ENCODE measurements around the gene DUOX1. TPM values are rescaled to one million over a fixed set of nuclear protein-coding genes. Genes with fewer than 3 reads are reported as not detected.

DUOX1 gene
- total and polyA plus RNA-seq, 2 donors (not counting 1 experiment from before 2014, with no cell fraction given), result not detected

GRCh38 chr15:45146405-45146804 lies 16.6 kb downstream of the DUOX1 start:
- H2AFZ ChIP-seq (ENCODE audit: low read length), result no peak overlapping the region
- H4K20me1 ChIP-seq (ENCODE audit: control insufficient read depth, extremely low read depth, insufficient read depth, low read length), result no peaks in the 10 kb centered on the region
- no peak overlapping the region for H3K4me3 ChIP-seq (replicated peaks in 1 of 4; ENCODE audit: control extremely low read depth in 1 of 4, insufficient read depth in 1 of 4, low read depth in 3 of 4, low read length in 4 of 4)
- no peak overlapping the region for H3K9ac ChIP-seq (ENCODE audit: insufficient read depth, low read length)
- H3K4me2 ChIP-seq (ENCODE audit: extremely low read depth, insufficient read depth, low read length), result no peak overlapping the region
- no peaks in the 10 kb centered on the region for H3K9me3 ChIP-seq (ENCODE audit: control insufficient read depth, insufficient read depth, low read depth, low read length)
- no peaks in the 10 kb centered on the region for H3K27me3 ChIP-seq (ENCODE audit: control insufficient read depth, insufficient read depth, low read length)
- TF ChIP-seq, protein P1, sequence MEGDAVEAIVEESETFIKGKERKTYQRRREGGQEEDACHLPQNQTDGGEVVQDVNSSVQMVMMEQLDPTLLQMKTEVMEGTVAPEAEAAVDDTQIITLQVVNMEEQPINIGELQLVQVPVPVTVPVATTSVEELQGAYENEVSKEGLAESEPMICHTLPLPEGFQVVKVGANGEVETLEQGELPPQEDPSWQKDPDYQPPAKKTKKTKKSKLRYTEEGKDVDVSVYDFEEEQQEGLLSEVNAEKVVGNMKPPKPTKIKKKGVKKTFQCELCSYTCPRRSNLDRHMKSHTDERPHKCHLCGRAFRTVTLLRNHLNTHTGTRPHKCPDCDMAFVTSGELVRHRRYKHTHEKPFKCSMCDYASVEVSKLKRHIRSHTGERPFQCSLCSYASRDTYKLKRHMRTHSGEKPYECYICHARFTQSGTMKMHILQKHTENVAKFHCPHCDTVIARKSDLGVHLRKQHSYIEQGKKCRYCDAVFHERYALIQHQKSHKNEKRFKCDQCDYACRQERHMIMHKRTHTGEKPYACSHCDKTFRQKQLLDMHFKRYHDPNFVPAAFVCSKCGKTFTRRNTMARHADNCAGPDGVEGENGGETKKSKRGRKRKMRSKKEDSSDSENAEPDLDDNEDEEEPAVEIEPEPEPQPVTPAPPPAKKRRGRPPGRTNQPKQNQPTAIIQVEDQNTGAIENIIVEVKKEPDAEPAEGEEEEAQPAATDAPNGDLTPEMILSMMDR (conservative IDR thresholded peaks at IDR 0.05 in 1 of 2, IDR thresholded peaks at IDR 0.05 in 1 of 2; ENCODE audit: low read depth in 1 of 2, low read length in 2 of 2), result no peak
- DNase-seq (ENCODE audit: low read depth in 2 of 2), result no peak
- no peaks in the 10 kb centered on the region for H3K79me2 ChIP-seq (ENCODE audit: control insufficient read depth, insufficient read depth, low read length)
- H3K27ac ChIP-seq (ENCODE audit: insufficient read depth, low read length), result no peak overlapping the region
- H3K36me3 ChIP-seq (ENCODE audit: control insufficient read depth, insufficient read depth, low read length), result no peaks in the 10 kb centered on the region
- no peaks in the 10 kb centered on the region for H3K4me1 ChIP-seq (ENCODE audit: control insufficient read depth, extremely low read depth, insufficient read depth, low read length)

DNA sequence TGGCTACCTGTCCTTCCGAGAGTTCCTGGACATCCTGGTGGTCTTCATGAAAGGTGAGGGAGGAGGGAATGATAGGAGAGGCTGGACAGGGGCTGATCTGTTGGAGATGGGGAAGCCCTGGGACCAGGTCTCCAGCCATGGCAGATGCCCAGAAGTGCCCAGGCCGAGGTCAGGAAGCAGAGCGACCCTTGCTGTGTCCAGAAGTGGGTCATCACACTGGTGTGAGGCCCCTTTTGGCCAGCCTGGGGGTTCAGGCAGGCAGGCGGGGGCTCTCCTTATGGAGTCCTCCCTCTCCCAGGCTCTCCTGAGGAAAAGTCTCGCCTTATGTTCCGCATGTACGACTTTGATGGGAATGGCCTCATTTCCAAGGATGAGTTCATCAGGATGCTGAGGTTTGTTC lies 17.8 kb downstream of the DUOX1 start:
- no peak for DNase-seq (ENCODE audit: low read depth in 2 of 2)
- Histone ChIP-seq H3K4me3 (replicated peaks in 1 of 4; ENCODE audit: control extremely low read depth in 1 of 4, insufficient read depth in 1 of 4, low read depth in 3 of 4, low read length in 4 of 4) (no peak overlapping the region), H3K4me2 (ENCODE audit: extremely low read depth, insufficient read depth, low read length) (no peak overlapping the region), H3K27ac (ENCODE audit: insufficient read depth, low read length) (no peak overlapping the region), H3K4me1 (ENCODE audit: control insufficient read depth, extremely low read depth, insufficient read depth, low read length) (no peaks in the 10 kb centered on the region), H4K20me1 (ENCODE audit: control insufficient read depth, extremely low read depth, insufficient read depth, low read length) (no peaks in the 10 kb centered on the region), H3K9ac (ENCODE audit: insufficient read depth, low read length) (no peak overlapping the region), H3K79me2 (ENCODE audit: control insufficient read depth, insufficient read depth, low read length) (no peaks in the 10 kb centered on the region), H2AFZ (ENCODE audit: low read length) (no peak overlapping the region), H3K36me3 (ENCODE audit: control insufficient read depth, insufficient read depth, low read length) (no peaks in the 10 kb centered on the region), H3K27me3 (ENCODE audit: control insufficient read depth, insufficient read depth, low read length) (no peaks in the 10 kb centered on the region), H3K9me3 (ENCODE audit: control insufficient read depth, insufficient read depth, low read depth, low read length) (no peaks in the 10 kb centered on the region)
- TF ChIP-seq, protein P1 (conservative IDR thresholded peaks at IDR 0.05 in 1 of 2, IDR thresholded peaks at IDR 0.05 in 1 of 2; ENCODE audit: low read depth in 1 of 2, low read length in 2 of 2), result no peak
- TF ChIP-seq EZH2 (IDR thresholded peaks at IDR 0.05; ENCODE audit: low read length, missing control alignments), result no peak

DNA sequence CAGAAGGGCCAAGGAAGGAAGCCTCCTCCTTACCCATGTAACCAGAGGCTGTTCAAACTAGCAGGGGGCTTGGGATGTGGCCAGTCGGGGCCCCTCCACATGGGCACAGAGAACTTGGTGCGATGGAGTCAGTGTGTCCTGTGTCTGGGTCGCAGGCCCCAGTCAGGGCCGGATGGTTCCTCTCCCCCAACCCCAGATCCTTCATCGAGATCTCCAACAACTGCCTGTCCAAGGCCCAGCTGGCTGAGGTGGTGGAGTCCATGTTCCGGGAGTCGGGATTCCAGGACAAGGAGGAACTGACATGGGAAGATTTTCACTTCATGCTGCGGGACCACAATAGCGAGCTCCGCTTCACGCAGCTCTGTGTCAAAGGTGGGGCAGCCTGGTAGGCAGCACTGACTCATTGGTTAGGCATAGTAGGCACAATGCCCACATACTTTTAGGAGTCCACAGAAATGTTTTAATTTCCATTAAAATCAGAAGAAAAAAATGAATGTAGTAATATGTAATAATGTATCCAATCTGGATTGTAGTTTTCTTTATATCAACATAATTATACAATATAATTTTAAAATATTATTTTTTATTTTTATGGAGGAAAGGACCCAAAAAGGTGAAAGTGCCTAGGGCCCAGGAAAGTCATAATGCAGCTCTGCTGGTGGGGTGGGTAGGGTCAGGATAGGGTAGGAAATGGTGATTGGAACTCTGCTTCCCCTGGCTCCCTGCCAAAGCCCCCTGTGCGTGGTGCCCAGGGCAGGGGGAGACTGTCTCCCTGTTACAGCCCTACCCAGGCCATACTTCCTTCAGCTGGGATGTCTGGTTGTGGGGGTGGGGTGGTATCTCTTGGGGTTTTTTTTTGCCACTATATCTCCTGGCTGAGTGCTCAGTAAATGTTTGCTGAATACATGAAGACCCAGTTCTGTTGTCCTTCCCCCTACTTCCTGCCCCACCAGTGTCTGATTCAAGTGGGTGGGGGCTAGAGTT lies 18.6 kb downstream of the DUOX1 start:
- no peaks in the 10 kb centered on the region for H3K9me3 ChIP-seq (ENCODE audit: control insufficient read depth, insufficient read depth, low read depth, low read length)
- no peak overlapping the region for H2AFZ ChIP-seq (ENCODE audit: low read length)
- no peak overlapping the region for H3K4me3 ChIP-seq (replicated peaks in 1 of 4; ENCODE audit: control extremely low read depth in 1 of 4, insufficient read depth in 1 of 4, low read depth in 3 of 4, low read length in 4 of 4)
- no peak for TF ChIP-seq EZH2 (IDR thresholded peaks at IDR 0.05; ENCODE audit: low read length, missing control alignments)
- TF ChIP-seq, protein P1 (conservative IDR thresholded peaks at IDR 0.05 in 1 of 2, IDR thresholded peaks at IDR 0.05 in 1 of 2; ENCODE audit: low read depth in 1 of 2, low read length in 2 of 2), result no peak
- no peak for DNase-seq (ENCODE audit: low read depth in 2 of 2)
- H3K79me2 ChIP-seq (ENCODE audit: control insufficient read depth, insufficient read depth, low read length), result no peaks in the 10 kb centered on the region
- no peak overlapping the region for H3K9ac ChIP-seq (ENCODE audit: insufficient read depth, low read length)
- H3K27me3 ChIP-seq (ENCODE audit: control insufficient read depth, insufficient read depth, low read length), result no peaks in the 10 kb centered on the region
- no peaks in the 10 kb centered on the region for H3K36me3 ChIP-seq (ENCODE audit: control insufficient read depth, insufficient read depth, low read length)
- no peak overlapping the region for H3K4me2 ChIP-seq (ENCODE audit: extremely low read depth, insufficient read depth, low read length)
- no peaks in the 10 kb centered on the region for H4K20me1 ChIP-seq (ENCODE audit: control insufficient read depth, extremely low read depth, insufficient read depth, low read length)
- H3K27ac ChIP-seq (ENCODE audit: insufficient read depth, low read length), result no peak overlapping the region
- H3K4me1 ChIP-seq (ENCODE audit: control insufficient read depth, extremely low read depth, insufficient read depth, low read length), result no peaks in the 10 kb centered on the region
